Endometrial microvascular endothelial cells (primary cell): ENCODE data around the gene USP4. TPM values are rescaled to one million over a fixed set of nuclear protein-coding genes. Genes with fewer than 3 reads are reported as not detected.
"Not testable (repeated sequence)": the region's sequence is repeated elsewhere in the genome, so short reads cannot be mapped to it uniquely, and the experiment has no call there.

Experiments used
- in situ Hi-C: cut with HindIII; loops from 2 replicates; pipeline ENCODE4 v1.10.0; 2017; ENCODE audit warnings: low sequenced_read_pairs, low pct_unique_long_range_greater_than_20kb; ENCODE audit errors: inconsistent ontology term
- total RNA-seq: library from RNA; depleted of rRNA; stranded (reverse); fragments of >200 nt; gene quantifications from one replicate; pipeline ENCODE4 v1.2.3, GENCODE V29; 2015; ENCODE audit errors: inconsistent ontology term

The USP4 gene
- 16.7 TPM for total RNA-seq

GRCh38 chr3:49339941-49340800, at the start of gene USP4:
USP4 (minus strand) TSS chr3:49340053; CDS start chr3:49340024, 29 bp downstream.
- in situ Hi-C loops = no loop called here

- in situ Hi-C loops = no loop called here
Measured at GRCh38 chr3:49389297-49389696, 49.4 kb upstream of the USP4 start.

GRCh38 chr3:49388289-49388820, 48.5 kb upstream of the USP4 start:
- in situ Hi-C loops = no loop called here

GRCh38 chr3:49387721-49388120, 47.9 kb upstream of the USP4 start:
- in situ Hi-C loops = no loop called here

GRCh38 chr3:49386056-49386756, 46.4 kb upstream of the USP4 start:
- in situ Hi-C loops = no loop called here

- in situ Hi-C loops = no loop called here
Measured at GRCh38 chr3:49385617-49386016, 45.8 kb upstream of the USP4 start.

- in situ Hi-C loops = no loop called here
Measured at GRCh38 chr3:49383387-49383786, 43.5 kb upstream of the USP4 start.

GRCh38 chr3:49378249-49378895, 38.5 kb upstream of the USP4 start:
- in situ Hi-C loops = no loop called here

GRCh38 chr3:49377483-49377882, 37.6 kb upstream of the USP4 start:
- in situ Hi-C loops = no loop called here

GRCh38 chr3:49371946-49372345, 32.1 kb upstream of the USP4 start:
- in situ Hi-C loops = no loop called here

- in situ Hi-C loops = no loop called here
Measured at GRCh38 chr3:49370585-49371290, 30.9 kb upstream of the USP4 start.

- in situ Hi-C loops = no loop called here
Measured at GRCh38 chr3:49362561-49362960, 22.7 kb upstream of the USP4 start.

- in situ Hi-C loops = no loop called here
Measured at GRCh38 chr3:49359623-49360022, 19.8 kb upstream of the USP4 start.

- in situ Hi-C loops = no loop called here
Measured at GRCh38 chr3:49358884-49359225, 19.0 kb upstream of the USP4 start.

GRCh38 chr3:49358217-49358883, 18.5 kb upstream of the USP4 start, which contains the start of gene GPX1:
GPX1 (minus strand) TSS chr3:49358353; CDS start chr3:49358278, 75 bp downstream.
- in situ Hi-C loops = no loop called here

GRCh38 chr3:49357443-49358216, 17.8 kb upstream of the USP4 start:
- in situ Hi-C loops = not testable (repeated sequence)

GRCh38 chr3:49357095-49357442, 17.2 kb upstream of the USP4 start:
- in situ Hi-C loops = not testable (repeated sequence)
